HG03064 (cell line): ENCODE measurements around the gene HS6ST3.

ENCODE experiments used
- ATAC-seq: cut with Tn5 transposase; IDR thresholded peaks from one replicate; pipeline ENCODE4 v1.9.1; 2021; ENCODE audit warnings: low read depth; ENCODE audit not compliant: unreplicated experiment

HS6ST3 gene

GRCh38 chr13:96816261-96816660, 726.4 kb downstream of the HS6ST3 start:
- no peak for ATAC-seq

- ATAC-seq = no peak
Observed at GRCh38 chr13:96816874-96817273, 727.0 kb downstream of the HS6ST3 start.

GRCh38 chr13:96817336-96817941, 727.5 kb downstream of the HS6ST3 start:
- no peak for ATAC-seq

- no peak for ATAC-seq
Observed at GRCh38 chr13:96819375-96819774, 729.5 kb downstream of the HS6ST3 start.

GRCh38 chr13:96821381-96821780, 731.5 kb downstream of the HS6ST3 start:
- ATAC-seq = no peak

- no peak for ATAC-seq
Observed at GRCh38 chr13:96821971-96822370, 732.1 kb downstream of the HS6ST3 start.

- no peak for ATAC-seq
Observed at GRCh38 chr13:96822895-96823294, 733.0 kb downstream of the HS6ST3 start.

GRCh38 chr13:96824140-96824539, 734.2 kb downstream of the HS6ST3 start:
- no peak for ATAC-seq

- ATAC-seq = no peak
Observed at GRCh38 chr13:96825653-96826052, 735.7 kb downstream of the HS6ST3 start.

GRCh38 chr13:96834626-96835025, 744.7 kb downstream of the HS6ST3 start:
- no peak for ATAC-seq

- no peak for ATAC-seq
Observed at GRCh38 chr13:96835546-96835945, 745.6 kb downstream of the HS6ST3 start.

GRCh38 chr13:96836733-96837132, 746.8 kb downstream of the HS6ST3 start:
- no peak for ATAC-seq

- no peak for ATAC-seq
Observed at GRCh38 chr13:96837809-96838208, 747.9 kb downstream of the HS6ST3 start.

GRCh38 chr13:96844195-96844594, 754.3 kb downstream of the HS6ST3 start:
- ATAC-seq = no peak

- no peak for ATAC-seq
Observed at GRCh38 chr13:96844616-96845015, 754.7 kb downstream of the HS6ST3 start.

- ATAC-seq = no peak
Observed at GRCh38 chr13:96848286-96848685, 758.4 kb downstream of the HS6ST3 start.

GRCh38 chr13:96849091-96849490, 759.2 kb downstream of the HS6ST3 start:
- no peak for ATAC-seq

- ATAC-seq = no peak
Observed at GRCh38 chr13:96850538-96851145, 760.7 kb downstream of the HS6ST3 start.

- no peak for ATAC-seq
Observed at GRCh38 chr13:96851856-96852445, 762.0 kb downstream of the HS6ST3 start.

GRCh38 chr13:96858133-96858826, 768.4 kb downstream of the HS6ST3 start:
- no peak for ATAC-seq

- ATAC-seq = no peak
Observed at GRCh38 chr13:96860882-96861281, 771.0 kb downstream of the HS6ST3 start.

- no peak for ATAC-seq
Observed at GRCh38 chr13:96862093-96862492, 772.2 kb downstream of the HS6ST3 start.
